ENCODE results near the gene SLC10A7.

The SLC10A7 gene

GRCh38 chr4:146439999-146440398 lies 81.7 kb downstream of the SLC10A7 start:
- DNase-seq (ENCODE audit: low read depth, low spot score) = peak; percentile 6

GRCh38 chr4:146439437-146439836 lies 82.3 kb downstream of the SLC10A7 start:
- no peak for DNase-seq (ENCODE audit: low read depth, low spot score)

GRCh38 chr4:146437778-146438177 lies 84.0 kb downstream of the SLC10A7 start:
- no peak for DNase-seq (ENCODE audit: low read depth, low spot score)

GRCh38 chr4:146436423-146437162 lies 85.1 kb downstream of the SLC10A7 start:
- DNase-seq (ENCODE audit: low read depth, low spot score) = no peak

- DNase-seq (ENCODE audit: low read depth, low spot score) = no peak
These were observed 85.8 kb downstream of the SLC10A7 start for GRCh38 chr4:146435962-146436361.

- DNase-seq (ENCODE audit: low read depth, low spot score) = no peak
These were observed 89.7 kb downstream of the SLC10A7 start for GRCh38 chr4:146432065-146432464.

GRCh38 chr4:146428298-146428697 lies 93.4 kb downstream of the SLC10A7 start:
- no peak for DNase-seq (ENCODE audit: low read depth, low spot score)

GRCh38 chr4:146417822-146418221 lies 103.9 kb downstream of the SLC10A7 start:
- DNase-seq (ENCODE audit: low read depth, low spot score) = no peak

GRCh38 chr4:146415829-146416228 lies 105.9 kb downstream of the SLC10A7 start:
- no peak for DNase-seq (ENCODE audit: low read depth, low spot score)

GRCh38 chr4:146407669-146408084 lies 114.1 kb downstream of the SLC10A7 start:
- DNase-seq (ENCODE audit: low read depth, low spot score) = no peak

- no peak for DNase-seq (ENCODE audit: low read depth, low spot score)
These were observed 114.5 kb downstream of the SLC10A7 start for GRCh38 chr4:146407257-146407656.

- no peak for DNase-seq (ENCODE audit: low read depth, low spot score)
These were observed 120.5 kb downstream of the SLC10A7 start for GRCh38 chr4:146401274-146401673.

GRCh38 chr4:146398896-146399445 lies 122.8 kb downstream of the SLC10A7 start:
- peak; percentile 80 for DNase-seq (ENCODE audit: low read depth, low spot score)

- DNase-seq (ENCODE audit: low read depth, low spot score) = no peak
These were observed 123.3 kb downstream of the SLC10A7 start for GRCh38 chr4:146398404-146398803.

- DNase-seq (ENCODE audit: low read depth, low spot score) = peak; percentile 23
These were observed 132.2 kb downstream of the SLC10A7 start for GRCh38 chr4:146389561-146389960.

GRCh38 chr4:146382194-146382593 lies 139.5 kb downstream of the SLC10A7 start:
- DNase-seq (ENCODE audit: low read depth, low spot score) = no peak

GRCh38 chr4:146381263-146381872 lies 140.4 kb downstream of the SLC10A7 start:
- DNase-seq (ENCODE audit: low read depth, low spot score) = peak; percentile 90

GRCh38 chr4:146379744-146380143 lies 142.0 kb downstream of the SLC10A7 start:
- DNase-seq (ENCODE audit: low read depth, low spot score) = no peak

GRCh38 chr4:146371812-146372211 lies 149.9 kb downstream of the SLC10A7 start:
- no peak for DNase-seq (ENCODE audit: low read depth, low spot score)

GRCh38 chr4:146370841-146371240 lies 150.9 kb downstream of the SLC10A7 start:
- DNase-seq (ENCODE audit: low read depth, low spot score) = no peak

- no peak for DNase-seq (ENCODE audit: low read depth, low spot score)
These were observed 152.3 kb downstream of the SLC10A7 start for GRCh38 chr4:146369446-146369845.

- DNase-seq (ENCODE audit: low read depth, low spot score) = peak; percentile 14
These were observed 153.5 kb downstream of the SLC10A7 start for GRCh38 chr4:146368209-146368608.

- no peak for DNase-seq (ENCODE audit: low read depth, low spot score)
These were observed 154.4 kb downstream of the SLC10A7 start for GRCh38 chr4:146367347-146367746.
